GM12873 (cell line): Measurements from ENCODE around the gene RAD51B.

ENCODE experiments used
- TF ChIP-seq, protein P1 (sequence below): IDR thresholded peaks from 2 replicates; pipeline ENCODE4 v1.5.1; 2012; ENCODE audit warnings: low read depth, mild to moderate bottlenecking, moderate library complexity, low read length, control low read depth; ENCODE audit not compliant: insufficient read depth; ENCODE audit errors: missing control alignments

Gene RAD51B

DNA sequence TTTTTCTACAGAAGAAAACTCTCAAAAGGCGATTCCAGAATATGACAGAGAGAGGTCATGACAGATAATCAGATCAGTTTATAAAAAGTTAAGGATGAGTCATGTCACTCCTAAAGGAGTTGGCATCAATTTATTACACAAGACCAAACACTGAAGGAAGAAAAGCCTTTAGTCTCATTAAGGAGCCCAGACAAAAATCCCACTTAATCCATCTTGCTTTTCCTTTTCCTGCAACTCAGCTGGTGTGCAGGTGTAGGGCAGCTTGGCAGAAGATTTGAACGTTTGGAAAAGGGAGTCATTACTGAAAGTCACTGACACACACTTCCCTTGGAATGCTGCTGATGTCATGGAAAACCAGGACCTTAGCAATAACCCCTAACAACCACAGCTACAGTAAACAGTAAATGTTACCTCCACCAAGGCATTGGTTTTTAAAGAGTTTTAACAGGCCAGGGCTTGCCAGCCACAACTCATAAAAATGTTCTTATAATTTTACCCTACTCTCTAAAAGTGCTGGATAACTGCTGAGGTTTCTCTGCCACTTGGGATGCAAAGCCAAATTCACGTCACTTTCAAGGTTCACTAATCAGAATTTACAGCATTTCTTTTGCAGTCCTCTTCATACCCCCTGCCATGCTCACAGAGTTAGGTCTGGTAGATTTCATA lies 320.6 kb downstream of the RAD51B start:
- TF ChIP-seq, protein P1, sequence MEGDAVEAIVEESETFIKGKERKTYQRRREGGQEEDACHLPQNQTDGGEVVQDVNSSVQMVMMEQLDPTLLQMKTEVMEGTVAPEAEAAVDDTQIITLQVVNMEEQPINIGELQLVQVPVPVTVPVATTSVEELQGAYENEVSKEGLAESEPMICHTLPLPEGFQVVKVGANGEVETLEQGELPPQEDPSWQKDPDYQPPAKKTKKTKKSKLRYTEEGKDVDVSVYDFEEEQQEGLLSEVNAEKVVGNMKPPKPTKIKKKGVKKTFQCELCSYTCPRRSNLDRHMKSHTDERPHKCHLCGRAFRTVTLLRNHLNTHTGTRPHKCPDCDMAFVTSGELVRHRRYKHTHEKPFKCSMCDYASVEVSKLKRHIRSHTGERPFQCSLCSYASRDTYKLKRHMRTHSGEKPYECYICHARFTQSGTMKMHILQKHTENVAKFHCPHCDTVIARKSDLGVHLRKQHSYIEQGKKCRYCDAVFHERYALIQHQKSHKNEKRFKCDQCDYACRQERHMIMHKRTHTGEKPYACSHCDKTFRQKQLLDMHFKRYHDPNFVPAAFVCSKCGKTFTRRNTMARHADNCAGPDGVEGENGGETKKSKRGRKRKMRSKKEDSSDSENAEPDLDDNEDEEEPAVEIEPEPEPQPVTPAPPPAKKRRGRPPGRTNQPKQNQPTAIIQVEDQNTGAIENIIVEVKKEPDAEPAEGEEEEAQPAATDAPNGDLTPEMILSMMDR: no peak

DNA sequence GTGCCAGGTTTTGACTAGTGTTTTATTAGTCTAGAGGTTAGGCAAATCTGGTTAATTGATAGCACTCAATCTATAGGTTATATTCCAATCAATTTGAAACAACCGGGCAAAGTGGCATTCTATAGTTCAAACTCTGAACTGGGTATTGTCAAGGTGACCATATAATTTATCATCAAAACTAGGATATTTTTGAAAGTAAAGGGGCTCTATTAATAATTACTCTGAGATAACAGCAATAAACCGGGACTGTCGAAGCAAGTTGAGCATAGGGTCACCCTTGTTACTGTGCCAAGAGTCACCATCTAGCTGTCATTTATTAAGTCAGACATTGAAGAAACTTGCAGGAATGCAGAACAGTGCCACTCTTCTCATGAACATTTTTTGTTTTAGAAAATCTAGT lies 321.2 kb downstream of the RAD51B start:
- TF ChIP-seq, protein P1: no peak

DNA sequence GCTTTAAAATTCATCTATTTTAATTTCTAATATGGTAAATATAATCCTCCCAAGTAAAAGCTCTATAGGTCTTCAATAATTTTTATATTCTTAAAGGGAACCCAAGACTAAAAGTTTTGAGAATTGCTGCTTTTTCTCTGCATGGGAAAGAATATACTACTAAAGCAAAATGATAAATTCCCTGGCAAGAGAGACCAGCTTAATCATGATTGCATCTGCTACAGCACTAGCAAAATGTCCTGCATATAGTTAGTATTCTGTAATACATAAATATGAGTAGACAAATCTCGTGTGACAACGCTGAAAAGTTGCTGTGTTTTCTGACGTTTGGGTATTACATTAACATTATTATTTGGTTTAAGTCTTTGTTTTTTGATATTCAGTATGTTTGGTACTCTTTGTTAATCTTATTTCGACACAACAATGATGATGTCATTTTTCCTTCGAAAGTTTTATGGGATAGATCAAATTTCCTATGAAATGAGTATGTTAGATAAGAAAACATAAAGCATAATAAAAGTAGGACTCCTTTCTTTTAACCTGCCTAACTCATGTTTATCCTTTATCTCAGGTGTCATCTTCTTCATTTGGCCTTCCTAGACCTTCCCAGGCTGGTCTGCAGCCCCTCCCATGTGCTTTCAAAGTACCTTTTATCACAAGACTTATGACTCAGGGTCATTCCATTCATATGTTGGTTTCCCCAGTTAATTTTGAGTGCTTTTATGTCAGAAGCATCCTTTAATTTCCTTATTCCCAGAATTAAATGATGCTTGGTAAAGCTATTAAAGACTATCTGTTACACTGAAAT lies 321.9 kb downstream of the RAD51B start:
- TF ChIP-seq, protein P1: no peak

DNA sequence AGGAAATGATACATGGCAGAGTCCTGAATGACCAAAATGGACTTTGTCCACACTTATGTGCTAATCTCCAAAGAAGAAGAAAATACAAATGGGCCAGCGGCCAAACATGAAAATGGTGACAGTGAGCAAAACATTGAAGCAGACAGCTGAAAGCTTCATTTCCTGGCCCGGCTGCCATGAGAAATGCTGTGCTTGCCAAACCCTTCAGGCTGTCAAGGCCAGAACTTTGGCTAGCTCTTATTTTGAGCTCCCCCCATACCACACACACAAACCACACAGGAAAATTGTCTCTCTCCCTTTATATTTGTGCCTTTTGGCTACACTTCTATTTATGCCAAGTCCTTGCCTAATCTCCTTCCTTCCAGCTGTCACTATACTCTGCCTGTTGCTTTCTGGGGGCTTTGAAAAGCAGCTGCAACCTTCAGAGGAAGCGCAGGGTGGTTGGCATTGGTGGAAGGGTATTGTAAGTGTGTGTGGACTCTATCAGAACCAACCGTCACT lies 323.8 kb downstream of the RAD51B start:
- TF ChIP-seq, protein P1: no peak

DNA sequence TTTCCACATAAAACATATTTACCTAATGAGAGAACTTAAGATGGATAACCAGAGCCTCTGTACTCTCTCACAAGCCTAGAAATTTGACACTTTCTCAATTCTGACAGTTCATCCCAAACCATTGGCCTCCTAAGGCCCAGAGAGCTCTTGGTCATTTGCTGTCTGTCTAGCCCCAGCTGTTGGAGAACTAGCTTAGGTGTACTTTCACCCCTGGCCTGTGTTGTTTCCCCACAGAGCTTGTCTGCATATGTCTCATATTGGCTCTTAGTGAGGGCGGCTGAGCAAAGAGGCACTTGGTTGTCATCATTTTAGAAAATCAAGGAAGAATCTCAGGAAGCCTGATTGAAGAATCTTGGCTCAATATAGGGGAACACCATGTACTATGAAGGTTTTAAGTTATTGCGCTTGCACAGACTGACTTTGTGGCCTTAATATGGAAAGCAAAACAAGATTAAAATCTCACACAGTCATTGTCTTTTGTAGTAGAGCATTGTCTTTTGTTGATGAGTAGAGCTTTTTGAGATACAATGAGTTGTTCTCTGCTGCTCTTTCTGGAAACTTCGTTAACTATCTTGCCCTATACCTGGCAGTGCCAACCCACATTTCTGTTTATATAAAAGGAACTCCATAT lies 324.6 kb downstream of the RAD51B start:
- TF ChIP-seq, protein P1: no peak

DNA sequence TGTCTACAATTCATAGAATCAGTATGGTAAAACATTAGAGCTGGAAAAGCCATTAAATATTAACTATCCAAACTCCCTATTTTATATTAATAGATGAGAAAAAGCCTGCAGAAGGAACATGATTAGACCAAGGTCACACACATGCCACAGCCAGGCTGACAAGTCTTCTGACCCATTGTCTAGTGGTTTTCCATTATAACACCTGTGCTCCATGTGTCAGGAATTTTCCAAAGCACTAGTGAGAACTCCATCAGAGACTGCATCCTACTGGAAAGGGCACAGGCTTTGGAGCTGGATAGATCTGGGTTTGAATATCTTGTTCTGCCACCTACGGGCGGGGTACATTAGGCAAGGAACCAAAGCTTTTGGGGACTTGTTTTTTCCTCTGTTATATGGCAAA lies 325.5 kb downstream of the RAD51B start:
- TF ChIP-seq, protein P1: no peak

DNA sequence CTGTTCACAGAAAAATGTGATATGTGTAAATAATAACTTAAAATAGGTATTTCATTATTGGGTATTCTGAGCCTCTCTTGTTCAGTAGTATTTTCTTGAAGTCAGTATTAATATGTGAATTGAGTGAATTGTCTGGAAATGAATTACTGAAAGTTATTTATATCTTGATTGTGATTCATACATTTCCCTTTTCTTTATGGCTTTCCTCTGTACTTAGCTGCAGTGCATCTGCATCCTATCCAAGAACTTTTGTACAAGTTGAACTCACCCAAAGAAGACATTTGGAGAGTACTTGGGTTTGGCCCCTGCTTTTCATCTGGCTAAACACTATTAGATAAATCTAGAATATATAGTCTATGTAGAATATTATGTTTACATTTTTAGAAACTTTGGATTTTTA lies 326.0 kb downstream of the RAD51B start:
- TF ChIP-seq, protein P1: no peak
